CD4-positive, CD25-positive, alpha-beta regulatory T cell (primary cell): ENCODE results near the gene GTPBP4. TPM values are rescaled to one million over a fixed set of nuclear protein-coding genes. Genes with fewer than 3 reads are reported as not detected.

Experiments
- ATAC-seq, 2 donors: fragments of 150-1000 bp; cut with Tn5 transposase; one replicate each; pipeline ENCODE4 v1.10.0; 2021; ENCODE audit warnings: low read depth in 2 of 2, moderate number of reproducible peaks in 2 of 2, moderate library complexity in 1 of 2
- DNase-seq, 3 donors: peaks; one replicate each; pipeline versions ENCODE4 v3.0.0 to v3.0.0-alpha.2; 2012 to 2022; ENCODE audit warnings: mixed read lengths in 1 of 3
- H3K27ac ChIP-seq: one replicate; pipeline ENCODE4 v1.7.0; 2013; ENCODE audit warnings: mild to moderate bottlenecking, low read length; ENCODE audit not compliant: insufficient read depth, poor library complexity, severe bottlenecking
- H3K27me3 ChIP-seq: one replicate; pipeline ENCODE4 v1.7.0; 2013; ENCODE audit warnings: low read length; ENCODE audit not compliant: control insufficient read depth, insufficient read depth
- H3K36me3 ChIP-seq: one replicate; pipeline ENCODE4 v1.7.0; 2013; ENCODE audit warnings: mild to moderate bottlenecking, low read length, moderate library complexity; ENCODE audit not compliant: control insufficient read depth, insufficient read depth
- H3K4me1 ChIP-seq: 2 replicates; pipeline ENCODE4 v1.7.0; 2013; ENCODE audit warnings: mild to moderate bottlenecking, low read length; ENCODE audit not compliant: insufficient read depth, control insufficient read depth, poor library complexity, severe bottlenecking
- H3K4me3 ChIP-seq: one replicate; pipeline ENCODE4 v1.7.0; 2013; ENCODE audit warnings: low read depth, mild to moderate bottlenecking, low read length, moderate library complexity
- H3K9me3 ChIP-seq, 2 experiments: 1 replicate in 1 of 2; 2 replicates in 1 of 2; pipeline ENCODE4 v1.7.0; 2013; ENCODE audit warnings: low read length in 2 of 2, mild to moderate bottlenecking in 1 of 2, moderate library complexity in 1 of 2; ENCODE audit not compliant: control insufficient read depth in 2 of 2
- H3K27ac Mint-ChIP-seq, 3 donors: one replicate each; pipeline ENCODE4 v1.8.0; 2020 to 2022; ENCODE audit warnings: mild to moderate bottlenecking in 3 of 3, mixed read lengths in 3 of 3, moderate library complexity in 2 of 3
- H3K27me3 Mint-ChIP-seq: one replicate; pipeline ENCODE4 v1.8.0; 2022; ENCODE audit warnings: mild to moderate bottlenecking, mixed read lengths
- H3K36me3 Mint-ChIP-seq: one replicate; pipeline ENCODE4 v1.8.0; 2020; ENCODE audit warnings: mixed read lengths
- H3K4me1 Mint-ChIP-seq, 4 donors: one replicate each; pipeline ENCODE4 v1.8.0; 2020 to 2022; ENCODE audit warnings: mixed read lengths in 4 of 4, mild to moderate bottlenecking in 1 of 4
- H3K4me3 Mint-ChIP-seq, 4 donors: one replicate each; pipeline ENCODE4 v1.8.0; 2020 to 2022; ENCODE audit warnings: mild to moderate bottlenecking in 4 of 4, mixed read lengths in 4 of 4, moderate library complexity in 3 of 4
- H3K9me3 Mint-ChIP-seq, 7 donors: one replicate each; pipeline ENCODE4 v1.8.0; 2020 to 2022; ENCODE audit warnings: mixed read lengths in 7 of 7, mild to moderate bottlenecking in 3 of 7, moderate library complexity in 2 of 7
- polyA plus RNA-seq, 4 donors: library from polyadenylated mRNA; unstranded; fragments of 300-500 nt; fragmentation: Illumina TruSeq; gene quantifications; one replicate each; pipeline ENCODE4 v1.2.3, GENCODE V29; 2021
- total RNA-seq: library from RNA; stranded (reverse); gene quantifications from one replicate; pipeline ENCODE4 v1.2.3, GENCODE V29; 2022

GTPBP4 gene
- total and polyA plus RNA-seq, 5 donors from 2014 or later = 15.9 to 50.7 (median 20.7) TPM

GRCh38 chr10:1045415-1045814, 57.2 kb downstream of the GTPBP4 start:
- no peaks in the 10 kb centered on the region for H3K27me3 Mint-ChIP-seq
- peaks cover 33 to 67% (median 45%) of the 10 kb centered on the region in 4 donors for H3K4me1 Mint-ChIP-seq
- peak overlapping the region; percentile 83 to 91 (median 88) for H3K4me3 Mint-ChIP-seq
- DNase-seq (no peak), ATAC-seq (no peak)
- no peaks in the 10 kb centered on the region for H3K9me3 ChIP-seq
- peaks cover 12% of the 10 kb centered on the region for H3K36me3 Mint-ChIP-seq
- H3K27ac Mint-ChIP-seq = peak overlapping the region; percentile 62 to 97 (median 97)
- peaks cover 26% of the 10 kb centered on the region for H3K36me3 ChIP-seq
- H3K27me3 ChIP-seq = no peaks in the 10 kb centered on the region
- H3K4me3 ChIP-seq = peak overlapping the region; percentile 74
- no peaks in the 10 kb centered on the region for H3K9me3 Mint-ChIP-seq
- peaks cover 46% of the 10 kb centered on the region for H3K4me1 ChIP-seq
- H3K27ac ChIP-seq = peak overlapping the region; percentile 78

GRCh38 chr10:1047937-1048336, 59.7 kb downstream of the GTPBP4 start:
- H3K4me3 ChIP-seq = peak overlapping the region; percentile 95
- Mint-ChIP-seq H3K4me3 (peak overlapping the region; percentile 94 to 99 (median 97)), H3K9me3 (no peaks in the 10 kb centered on the region), H3K36me3 (peaks cover 5% of the 10 kb centered on the region), H3K27me3 (no peaks in the 10 kb centered on the region), H3K4me1 (peaks cover 46 to 81% (median 59%) of the 10 kb centered on the region in 4 donors), H3K27ac (peak overlapping the region; percentile 98 to 99 (median 98))
- no peaks in the 10 kb centered on the region for H3K27me3 ChIP-seq
- peak overlapping the region; percentile 99 for H3K27ac ChIP-seq
- H3K4me1 ChIP-seq = peaks cover 55% of the 10 kb centered on the region
- DNase-seq (peak in 1 of 3 donors; percentile 35), ATAC-seq (no peak)
- H3K9me3 ChIP-seq = no peaks in the 10 kb centered on the region
- H3K36me3 ChIP-seq = peaks cover 8% of the 10 kb centered on the region

GRCh38 chr10:1048349-1048731, 60.1 kb downstream of the GTPBP4 start:
- no peaks in the 10 kb centered on the region for H3K27me3 Mint-ChIP-seq
- H3K4me3 Mint-ChIP-seq = peak overlapping the region; percentile 94 to 99 (median 97)
- peaks cover 53% of the 10 kb centered on the region for H3K4me1 ChIP-seq
- no peaks in the 10 kb centered on the region for H3K9me3 ChIP-seq
- peaks cover 42 to 80% (median 58%) of the 10 kb centered on the region in 4 donors for H3K4me1 Mint-ChIP-seq
- H3K36me3 Mint-ChIP-seq = peaks cover 3% of the 10 kb centered on the region
- ATAC-seq (peak in 1 of 2 donors; percentile 0), DNase-seq (peak; percentile 65 to 80 (median 71))
- peak overlapping the region; percentile 95 for H3K4me3 ChIP-seq
- H3K36me3 ChIP-seq = peaks cover 8% of the 10 kb centered on the region
- no peaks in the 10 kb centered on the region for H3K9me3 Mint-ChIP-seq
- H3K27ac ChIP-seq = peak overlapping the region; percentile 99
- peak overlapping the region; percentile 98 to 99 (median 98) for H3K27ac Mint-ChIP-seq
- no peaks in the 10 kb centered on the region for H3K27me3 ChIP-seq

- peak within 1 kb of the TSS; percentile 99 for H3K27ac ChIP-seq
- Mint-ChIP-seq H3K9me3 (no peaks in the 10 kb centered on the region), H3K27me3 (no peaks in the 10 kb centered on the region), H3K36me3 (no peaks in the 10 kb centered on the region), H3K4me3 (peak within 1 kb of the TSS; percentile 94 to 99 (median 97)), H3K4me1 (peaks cover 42 to 80% (median 60%) of the 10 kb centered on the region in 4 donors), H3K27ac (peak within 1 kb of the TSS; percentile 98 to 99 (median 98))
- H3K36me3 ChIP-seq = peaks cover 12% of the 10 kb centered on the region
- H3K4me1 ChIP-seq = peaks cover 51% of the 10 kb centered on the region
- DNase-seq (peak; percentile 95 to 98 (median 98)), ATAC-seq (peak; percentile 85 to 87)
- peak within 1 kb of the TSS; percentile 95 for H3K4me3 ChIP-seq
- no peaks in the 10 kb centered on the region for H3K27me3 ChIP-seq
- H3K9me3 ChIP-seq = no peaks in the 10 kb centered on the region
Observed at GRCh38 chr10:1048732-1049424, 60.6 kb downstream of the GTPBP4 start, which contains the start of gene IDI1. IDI1 (minus strand) TSS chr10:1049119; CDS start chr10:1049003, 116 bp downstream.

- ATAC-seq = no peak
- peaks cover 42 to 80% (median 60%) of the 10 kb centered on the region in 4 donors for H3K4me1 Mint-ChIP-seq
Observed at GRCh38 chr10:1049425-1049958, 61.3 kb downstream of the GTPBP4 start.

GRCh38 chr10:1050145-1050544, 61.9 kb downstream of the GTPBP4 start:
- Histone ChIP-seq H3K36me3 (peaks cover 14% of the 10 kb centered on the region), H3K4me3 (peak overlapping the region; percentile 88), H3K9me3 (no peaks in the 10 kb centered on the region), H3K4me1 (peaks cover 51% of the 10 kb centered on the region), H3K27me3 (no peaks in the 10 kb centered on the region), H3K27ac (peak overlapping the region; percentile 99)
- Mint-ChIP-seq H3K36me3 (no peaks in the 10 kb centered on the region), H3K27me3 (no peaks in the 10 kb centered on the region), H3K4me1 (peaks cover 40 to 80% (median 60%) of the 10 kb centered on the region in 4 donors), H3K4me3 (peak overlapping the region; percentile 94 to 99 (median 97)), H3K9me3 (no peaks in the 10 kb centered on the region), H3K27ac (peak overlapping the region; percentile 98 to 99 (median 98))
- DNase-seq (no peak), ATAC-seq (no peak)

More at GRCh38 chr10:1049425-1049958, 61.3 kb downstream of the GTPBP4 start:
- no peak for DNase-seq
- Histone ChIP-seq H3K4me1 (peaks cover 51% of the 10 kb centered on the region), H3K27ac (peak overlapping the region; percentile 99), H3K9me3 (no peaks in the 10 kb centered on the region), H3K36me3 (peaks cover 14% of the 10 kb centered on the region), H3K4me3 (peak overlapping the region; percentile 88), H3K27me3 (no peaks in the 10 kb centered on the region)
- Mint-ChIP-seq H3K9me3 (no peaks in the 10 kb centered on the region), H3K4me3 (peak overlapping the region; percentile 94 to 99 (median 97)), H3K27me3 (no peaks in the 10 kb centered on the region), H3K27ac (peak overlapping the region; percentile 98 to 99 (median 98)), H3K36me3 (no peaks in the 10 kb centered on the region)

- Histone ChIP-seq H3K36me3 (peaks cover 14% of the 10 kb centered on the region), H3K27me3 (no peaks in the 10 kb centered on the region), H3K4me1 (peaks cover 51% of the 10 kb centered on the region), H3K27ac (peak overlapping the region; percentile 99), H3K9me3 (no peaks in the 10 kb centered on the region), H3K4me3 (peak overlapping the region; percentile 88)
- no peaks in the 10 kb centered on the region for H3K9me3 Mint-ChIP-seq
- peaks cover 43 to 80% (median 60%) of the 10 kb centered on the region in 4 donors for H3K4me1 Mint-ChIP-seq
- peak overlapping the region; percentile 81 to 99 (median 96) for H3K4me3 Mint-ChIP-seq
- no peaks in the 10 kb centered on the region for H3K27me3 Mint-ChIP-seq
- no peaks in the 10 kb centered on the region for H3K36me3 Mint-ChIP-seq
- H3K27ac Mint-ChIP-seq = peak overlapping the region; percentile 71 to 99 (median 88)
- DNase-seq (peak; percentile 38 to 70 (median 51)), ATAC-seq (no peak)
Observed at GRCh38 chr10:1050554-1050953, 62.3 kb downstream of the GTPBP4 start.
